ENCODE data around the gene SFMBT2. TPM values are rescaled to one million over a fixed set of nuclear protein-coding genes. Genes with fewer than 3 reads are reported as not detected.

Gene SFMBT2
- total RNA-seq, 1 donor from 2014 or later: 7.0 TPM

DNA sequence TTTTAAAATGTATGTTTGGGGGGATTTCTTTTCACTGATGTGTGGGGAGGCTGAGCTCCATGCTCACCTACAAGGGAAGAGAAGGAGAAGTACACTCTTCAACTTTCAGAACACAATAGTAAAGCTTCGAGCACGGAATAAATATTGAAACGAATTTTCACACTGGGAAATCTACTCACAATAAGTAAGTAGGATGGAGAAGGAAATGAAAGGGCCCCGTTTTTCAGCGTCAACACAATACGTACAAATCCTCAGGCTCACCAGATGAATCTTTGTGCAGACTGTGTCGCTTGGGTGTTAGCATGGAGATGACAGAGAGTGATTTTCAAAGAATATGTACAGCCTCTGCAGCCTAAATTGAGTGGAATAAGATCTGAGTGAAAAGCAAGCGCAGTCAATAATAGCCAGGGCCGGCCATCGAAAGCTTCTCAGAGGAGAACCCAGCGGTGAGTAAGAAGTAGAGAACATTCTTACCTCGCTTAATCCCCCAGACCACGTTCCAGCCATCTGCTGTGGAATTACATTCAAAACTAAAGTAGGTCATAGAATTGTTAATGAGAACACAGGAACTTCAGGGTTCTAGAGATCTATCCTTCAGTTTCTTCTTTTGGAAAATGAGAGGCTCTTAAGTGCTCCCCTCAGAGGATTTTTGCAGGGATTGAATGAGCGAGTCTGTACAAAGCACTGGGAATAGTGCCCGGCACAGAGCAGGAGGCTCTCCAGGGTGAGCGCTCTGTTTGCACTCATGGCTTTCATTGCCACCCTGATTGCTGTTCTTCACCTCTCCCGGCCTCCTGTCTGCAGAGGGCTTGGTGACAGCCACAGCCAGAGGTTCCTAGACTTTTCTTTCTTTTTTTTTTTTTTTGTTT lies 292.8 kb downstream of the SFMBT2 start:
- Mint-ChIP-seq H3K27me3 (ENCODE audit: low read depth) (no peaks in the 10 kb centered on the region), H3K9me3 (peaks cover 6% of the 10 kb centered on the region), H3K4me3 (no peak overlapping the region), H3K27ac (ENCODE audit: unreplicated experiment) (peak overlapping the region; percentile 68), H3K36me3 (ENCODE audit: low read depth) (no peaks in the 10 kb centered on the region), H3K4me1 (peaks cover 9% of the 10 kb centered on the region)
- TF ChIP-seq, protein P1, sequence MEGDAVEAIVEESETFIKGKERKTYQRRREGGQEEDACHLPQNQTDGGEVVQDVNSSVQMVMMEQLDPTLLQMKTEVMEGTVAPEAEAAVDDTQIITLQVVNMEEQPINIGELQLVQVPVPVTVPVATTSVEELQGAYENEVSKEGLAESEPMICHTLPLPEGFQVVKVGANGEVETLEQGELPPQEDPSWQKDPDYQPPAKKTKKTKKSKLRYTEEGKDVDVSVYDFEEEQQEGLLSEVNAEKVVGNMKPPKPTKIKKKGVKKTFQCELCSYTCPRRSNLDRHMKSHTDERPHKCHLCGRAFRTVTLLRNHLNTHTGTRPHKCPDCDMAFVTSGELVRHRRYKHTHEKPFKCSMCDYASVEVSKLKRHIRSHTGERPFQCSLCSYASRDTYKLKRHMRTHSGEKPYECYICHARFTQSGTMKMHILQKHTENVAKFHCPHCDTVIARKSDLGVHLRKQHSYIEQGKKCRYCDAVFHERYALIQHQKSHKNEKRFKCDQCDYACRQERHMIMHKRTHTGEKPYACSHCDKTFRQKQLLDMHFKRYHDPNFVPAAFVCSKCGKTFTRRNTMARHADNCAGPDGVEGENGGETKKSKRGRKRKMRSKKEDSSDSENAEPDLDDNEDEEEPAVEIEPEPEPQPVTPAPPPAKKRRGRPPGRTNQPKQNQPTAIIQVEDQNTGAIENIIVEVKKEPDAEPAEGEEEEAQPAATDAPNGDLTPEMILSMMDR (conservative IDR thresholded peaks at IDR 0.05): no peak
- no peak for DNase-seq (ENCODE audit: low read depth, low spot score)

DNA sequence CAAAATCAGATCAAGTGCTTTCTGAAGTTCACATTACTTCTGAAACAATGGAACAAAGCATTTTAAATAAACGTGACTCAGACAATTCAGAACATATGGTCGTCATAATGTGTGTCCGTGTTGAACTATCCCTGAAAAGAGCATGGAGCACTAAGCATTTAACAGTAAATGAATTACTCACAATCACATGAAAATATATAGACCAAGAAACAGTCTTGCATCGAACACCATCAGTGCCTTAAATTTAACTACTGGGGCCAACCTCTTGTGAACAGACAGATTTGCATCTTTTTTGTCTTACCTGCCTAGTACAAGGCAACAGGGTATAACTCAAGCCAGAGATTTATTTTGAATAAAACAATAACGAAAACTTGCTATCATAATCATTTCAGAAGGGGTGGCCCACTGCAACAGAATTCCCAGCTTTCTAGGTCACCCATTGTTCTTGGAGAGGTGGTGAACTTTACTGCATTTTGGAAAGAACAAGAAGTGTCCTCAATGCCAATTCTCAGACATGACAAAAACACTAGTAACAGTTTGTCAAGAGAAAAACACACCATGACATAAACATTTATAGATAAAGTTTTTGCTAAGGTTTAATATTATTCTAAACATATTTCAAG lies 293.5 kb downstream of the SFMBT2 start:
- Mint-ChIP-seq H3K27ac (ENCODE audit: unreplicated experiment) (no peak overlapping the region), H3K9me3 (peaks cover 6% of the 10 kb centered on the region), H3K36me3 (ENCODE audit: low read depth) (no peaks in the 10 kb centered on the region), H3K4me3 (no peak overlapping the region), H3K4me1 (peaks cover 9% of the 10 kb centered on the region), H3K27me3 (ENCODE audit: low read depth) (no peaks in the 10 kb centered on the region)
- no peak for DNase-seq (ENCODE audit: low read depth, low spot score)
- TF ChIP-seq, protein P1 (conservative IDR thresholded peaks at IDR 0.05): no peak

DNA sequence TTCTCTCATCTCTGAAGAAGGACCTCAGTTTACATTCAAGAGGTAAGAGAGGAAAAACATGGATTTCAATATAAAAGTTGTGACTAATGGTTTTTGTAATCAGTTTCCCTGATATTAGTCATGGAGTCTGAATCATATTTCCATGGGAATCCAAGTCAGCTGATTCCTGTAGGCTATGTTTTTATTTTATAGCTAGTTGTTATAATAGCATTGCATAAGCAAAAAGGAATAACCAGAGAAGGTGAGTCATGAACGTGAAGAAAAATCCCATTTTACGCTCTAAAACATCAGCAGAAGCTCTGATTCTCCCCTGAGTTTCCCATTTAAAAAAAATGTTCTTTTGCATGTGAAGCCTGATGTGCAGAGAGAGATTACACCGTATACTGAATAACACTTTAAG lies 299.3 kb downstream of the SFMBT2 start:
- Mint-ChIP-seq H3K36me3 (ENCODE audit: low read depth) (no peaks in the 10 kb centered on the region), H3K27me3 (ENCODE audit: low read depth) (no peaks in the 10 kb centered on the region), H3K4me3 (no peak overlapping the region), H3K4me1 (no peaks in the 10 kb centered on the region), H3K9me3 (peaks cover 5% of the 10 kb centered on the region), H3K27ac (ENCODE audit: unreplicated experiment) (no peak overlapping the region)
- TF ChIP-seq, protein P1 (conservative IDR thresholded peaks at IDR 0.05): no peak
- no peak for DNase-seq (ENCODE audit: low read depth, low spot score)

DNA sequence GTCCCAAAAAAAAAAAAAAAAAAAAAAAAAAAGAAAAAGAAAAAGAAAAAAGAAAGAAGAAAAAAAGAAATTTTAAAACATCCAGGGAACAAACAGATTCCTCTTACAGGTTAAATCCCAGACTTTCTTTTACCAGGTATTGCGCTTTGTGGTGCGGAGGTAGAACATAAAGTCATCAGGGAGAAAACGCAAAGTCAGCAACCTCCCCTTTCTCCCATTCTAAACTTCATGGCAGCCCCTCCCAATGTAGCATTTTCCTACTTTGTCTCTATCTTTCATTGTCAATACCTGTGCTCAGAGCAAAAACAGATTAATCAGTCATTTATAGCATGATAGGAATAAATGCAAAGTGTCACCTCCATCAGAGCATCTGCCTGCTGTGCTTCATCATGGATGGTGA lies 299.7 kb downstream of the SFMBT2 start:
- peaks cover 5% of the 10 kb centered on the region for H3K9me3 Mint-ChIP-seq

More for the DNA sequence above, 299.7 kb downstream of the SFMBT2 start:
- no peaks in the 10 kb centered on the region for H3K36me3 Mint-ChIP-seq (ENCODE audit: low read depth)
- no peak for DNase-seq (ENCODE audit: low read depth, low spot score)
- H3K4me3 Mint-ChIP-seq: no peak overlapping the region
- H3K4me1 Mint-ChIP-seq: no peaks in the 10 kb centered on the region
- no peak overlapping the region for H3K27ac Mint-ChIP-seq (ENCODE audit: unreplicated experiment)
- H3K27me3 Mint-ChIP-seq (ENCODE audit: low read depth): no peaks in the 10 kb centered on the region
- TF ChIP-seq, protein P1 (conservative IDR thresholded peaks at IDR 0.05): no peak
